Heart left ventricle (tissue), 16 donors: ENCODE results near the gene FAP. TPM values are rescaled to one million over a fixed set of nuclear protein-coding genes. Genes with fewer than 3 reads are reported as not detected.

Source experiments
- ATAC-seq, 4 donors: fragments of 200-7000 bp; cut with Tn5 transposase; one replicate each; pipeline ENCODE4 v1.9.1; 2020 to 2022; ENCODE audit warnings: moderate library complexity in 4 of 4, mild to moderate bottlenecking in 3 of 4, moderate number of reproducible peaks in 1 of 4
- DNase-seq, 5 donors: peaks; one replicate each; pipeline ENCODE4 v3.0.0-alpha.2; 2020
- H3K27ac ChIP-seq, 12 donors: fragments of 200-600 bp; sonication (generic) in 4 of 12; one replicate each; pipeline versions ENCODE4 v1.5.0 to v1.8.0; 2016 to 2022; ENCODE audit warnings: mild to moderate bottlenecking in 2 of 12
- H3K27me3 ChIP-seq, 9 donors: fragments of 200-600 bp; sonication (generic) in 2 of 9; one replicate each; pipeline versions ENCODE4 v1.5.1 to v1.8.0; 2016 to 2022; ENCODE audit warnings: mild to moderate bottlenecking in 3 of 9
- H3K36me3 ChIP-seq, 9 donors: fragments of 200-600 bp; sonication (generic) in 2 of 9; one replicate each; pipeline versions ENCODE4 v1.5.0 to v1.8.0; 2018 to 2022; ENCODE audit warnings: mild to moderate bottlenecking in 2 of 9
- H3K4me1 ChIP-seq, 12 donors: fragments of 200-600 bp; sonication (generic) in 4 of 12; one replicate each; pipeline versions ENCODE4 v1.5.0 to v1.8.0; 2016 to 2022; ENCODE audit warnings: mild to moderate bottlenecking in 3 of 12
- H3K4me3 ChIP-seq, 12 donors: fragments of 200-600 bp; sonication (generic) in 4 of 12; one replicate each; pipeline versions ENCODE4 v1.5.0 to v1.8.0; 2017 to 2022; ENCODE audit warnings: mild to moderate bottlenecking in 9 of 12, moderate library complexity in 4 of 12
- H3K9me3 ChIP-seq, 12 donors: fragments of 200-600 bp; sonication (generic) in 4 of 12; one replicate each; pipeline versions ENCODE4 v1.5.0 to v1.8.0; 2016 to 2022; ENCODE audit warnings: mild to moderate bottlenecking in 1 of 12
- POLR2A ChIP-seq, 2 donors: fragments of 450-650 bp; IDR thresholded peaks; one replicate each; pipeline ENCODE4 v1.6.1; 2017; ENCODE audit warnings: antibody characterized with exemption in 2 of 2, mild to moderate bottlenecking in 2 of 2, moderate library complexity in 2 of 2
- WGBS, 4 donors: extraction: QIAGEN DNeasy Blood & Tissue Kit in 2 of 4; methylation state at CpG; one replicate each; pipeline versions ENCODE4 v1.1.5 to v1.1.7; 2013 to 2018; 5-methylcytosine and 5-hydroxymethylcytosine counted together
- intact Hi-C, 10 donors: fragments of 100-400 bp; cut with DNase I; formaldehyde crosslinking; loops; one replicate each; pipeline versions ENCODE4 v1.11.1 to v1.14.2; 2022
- polyA plus RNA-seq, 2 donors: library from polyadenylated mRNA; stranded (reverse); fragments of 200-250 nt; gene quantifications; one replicate each; pipeline ENCODE4 v1.2.3, GENCODE V29; 2013
- total RNA-seq, 9 donors: library from RNA; depleted of rRNA in 2 of 9; stranded (reverse); fragments of >200 nt in 2 of 9; fragmentation: NEBNext Ultra II Directional in 3 of 9; extraction: Animal tissue kit (Norgen Biotek cat#: 25700) in 3 of 9; gene quantifications; one replicate each; pipeline versions ENCODE4 v1.1.0 to v1.2.4, GENCODE V29; 2016 to 2023
- TF ChIP-seq, protein P1 (sequence below), 12 donors: fragments of 200-600 bp; sonication (generic) in 4 of 12; IDR thresholded peaks; one replicate each; pipeline versions ENCODE4 v1.5.0 to v1.8.0; 2018 to 2022; ENCODE audit warnings: antibody characterized with exemption in 12 of 12, mild to moderate bottlenecking in 5 of 12
- donor health status: ischemic (EF 13 %, LVEDD 7.1; RV severe dilation, severe dysfunction).
- donor health status: healthy with polysubstance abuse.
- donor health status: DM: no; HTN: yes; CAD: no.
- donor health status: DM: no; HTN: no; CAD: no.
- donor health status: ischemic (EF 25% LVEDD 6.9; RV normal size, moderate dysfunction).
- donor health status: ischemic (EF 25% LVEDD 5.7; RV mildly dilated, moderate dysfunction).
- donor health status: healthy.
- donor health status: DM: yes; HTN: yes; CAD: no.
- donor health status: ischemic (EF 35%, LVEDD 5.7; RV mildly dilated, moderate dysfunction).
- donor health status: nonischemic (EF 11% LVEDD 7.7; RV severe dilation, severe dysfunction).
- donor health status: DM: yes; HTN: yes; CAD: no.
- donor health status: PGD.
- donor health status: ischemic (EF 29% LVEDD 5.4; RV normal size, mild dysfunction).
- donor health status: nonischemic (EF 23%, LVEDD 6.1; RV moderate dilation, normal function).

Gene FAP
- total and polyA plus RNA-seq, 11 donors, result 0.75 to 11.3 (median 2.3) TPM

DNA sequence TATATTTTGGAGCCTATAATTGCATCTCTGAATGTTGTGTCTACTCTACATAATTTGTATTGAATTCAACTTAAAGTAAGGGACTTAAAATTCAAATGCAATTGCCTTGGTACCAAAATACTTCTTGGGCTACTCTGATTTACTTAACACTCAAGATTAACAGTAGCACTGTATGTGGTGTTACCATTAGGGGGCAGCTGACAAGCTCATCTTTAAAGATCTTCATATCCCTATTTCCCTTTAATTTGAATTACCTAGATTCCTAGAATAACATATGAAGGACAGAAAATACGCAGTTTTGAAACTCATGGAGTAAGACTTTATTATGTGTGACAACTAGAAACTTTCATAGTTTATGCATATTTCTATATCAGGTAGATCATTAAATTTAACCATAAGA lies 37.4 kb upstream of the FAP start:
- peaks cover 0 to 99% (median 85%) of the 10 kb centered on the region in 9 donors for H3K36me3 ChIP-seq
- no peak for ATAC-seq

DNA sequence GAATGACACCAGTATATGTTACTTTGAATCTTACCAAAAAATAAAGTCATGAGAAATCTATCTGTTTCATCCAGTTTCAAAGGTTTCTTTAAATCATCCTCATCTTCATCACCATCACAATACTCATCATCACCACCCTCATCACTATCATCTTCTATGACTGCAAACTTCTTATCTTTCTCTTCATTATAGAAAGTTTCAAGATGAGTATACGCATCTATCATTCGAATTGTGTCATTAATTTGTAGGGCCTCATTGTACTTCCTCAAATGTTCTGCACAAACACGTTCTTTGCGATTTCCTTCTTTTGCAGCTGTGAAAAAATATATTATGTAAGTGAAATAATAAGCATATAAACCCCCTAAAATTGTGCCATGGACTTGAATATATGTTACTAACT lies 34.1 kb upstream of the FAP start:
- TF ChIP-seq, protein P1, sequence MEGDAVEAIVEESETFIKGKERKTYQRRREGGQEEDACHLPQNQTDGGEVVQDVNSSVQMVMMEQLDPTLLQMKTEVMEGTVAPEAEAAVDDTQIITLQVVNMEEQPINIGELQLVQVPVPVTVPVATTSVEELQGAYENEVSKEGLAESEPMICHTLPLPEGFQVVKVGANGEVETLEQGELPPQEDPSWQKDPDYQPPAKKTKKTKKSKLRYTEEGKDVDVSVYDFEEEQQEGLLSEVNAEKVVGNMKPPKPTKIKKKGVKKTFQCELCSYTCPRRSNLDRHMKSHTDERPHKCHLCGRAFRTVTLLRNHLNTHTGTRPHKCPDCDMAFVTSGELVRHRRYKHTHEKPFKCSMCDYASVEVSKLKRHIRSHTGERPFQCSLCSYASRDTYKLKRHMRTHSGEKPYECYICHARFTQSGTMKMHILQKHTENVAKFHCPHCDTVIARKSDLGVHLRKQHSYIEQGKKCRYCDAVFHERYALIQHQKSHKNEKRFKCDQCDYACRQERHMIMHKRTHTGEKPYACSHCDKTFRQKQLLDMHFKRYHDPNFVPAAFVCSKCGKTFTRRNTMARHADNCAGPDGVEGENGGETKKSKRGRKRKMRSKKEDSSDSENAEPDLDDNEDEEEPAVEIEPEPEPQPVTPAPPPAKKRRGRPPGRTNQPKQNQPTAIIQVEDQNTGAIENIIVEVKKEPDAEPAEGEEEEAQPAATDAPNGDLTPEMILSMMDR (IDR thresholded peaks at IDR 0.05), result no peak
- TF ChIP-seq POLR2A (IDR thresholded peaks at IDR 0.05), result no peak
- DNase-seq (no peak), ATAC-seq (no peak)
- Histone ChIP-seq H3K27me3 (no peaks in the 10 kb centered on the region), H3K27ac (peak overlapping the region in 1 of 12 donors; percentile 40), H3K4me1 (peaks cover 0 to 7% (median 0%) of the 10 kb centered on the region in 12 donors), H3K36me3 (peaks cover 0 to 99% (median 81%) of the 10 kb centered on the region in 9 donors), H3K4me3 (no peak overlapping the region), H3K9me3 (no peaks in the 10 kb centered on the region)
- intact Hi-C loops, result no loop called here
- 86 to 92% (median 87%) methylated on average over 4 of the region's 4 CpGs for whole genome bisulfite sequencing, 4 donors

More for the DNA sequence above, 37.4 kb upstream of the FAP start:
- intact Hi-C loops, result loop anchor here in 1 of 10 donors (10.0 kb wide), 1 partner anchor 136 kb away; no protein-coding TSS in a partner anchor
- Histone ChIP-seq H3K4me1 (peaks cover 0 to 7% (median 0%) of the 10 kb centered on the region in 12 donors), H3K27me3 (no peaks in the 10 kb centered on the region), H3K9me3 (no peaks in the 10 kb centered on the region), H3K4me3 (no peak overlapping the region), H3K27ac (no peak overlapping the region)
- no peak for DNase-seq
- TF ChIP-seq, protein P1 (IDR thresholded peaks at IDR 0.05), result no peak
- TF ChIP-seq POLR2A (IDR thresholded peaks at IDR 0.05), result no peak
- 94 to 98% (median 97%) methylated on average over 1 of the region's 1 CpG for WGBS, 4 donors

DNA sequence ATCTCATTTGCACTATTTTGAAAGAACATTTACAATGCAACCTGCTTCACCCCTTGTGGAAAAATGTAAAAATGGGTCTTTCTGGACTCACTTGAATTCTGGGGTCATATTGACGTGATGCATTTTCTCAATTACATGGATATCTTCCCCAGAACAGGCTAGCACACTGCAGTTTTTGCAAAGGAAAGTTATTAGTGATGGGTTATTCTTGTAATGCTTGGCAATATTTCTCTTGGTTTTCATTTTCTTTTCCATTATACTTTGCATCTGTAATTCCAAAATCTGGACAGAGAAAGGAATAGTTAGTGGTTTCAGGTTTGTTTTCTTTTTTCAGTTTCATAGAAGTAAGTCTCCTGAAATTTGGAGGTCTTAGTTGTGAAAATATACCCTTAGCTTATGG lies 24.8 kb upstream of the FAP start:
- ATAC-seq (no peak), DNase-seq (no peak)
- H3K4me3 ChIP-seq, result no peak overlapping the region
- 97 to 100% (median 98%) methylated on average over 1 of the region's 1 CpG for WGBS, 4 donors
- intact Hi-C loops, result no loop called here
- TF ChIP-seq, protein P1 (IDR thresholded peaks at IDR 0.05), result no peak
- TF ChIP-seq POLR2A (IDR thresholded peaks at IDR 0.05), result no peak
- no peaks in the 10 kb centered on the region for H3K27me3 ChIP-seq
- H3K36me3 ChIP-seq, result peaks cover 0 to 77% (median 55%) of the 10 kb centered on the region in 9 donors
- no peaks in the 10 kb centered on the region for H3K9me3 ChIP-seq
- peaks cover 0 to 3% (median 0%) of the 10 kb centered on the region in 12 donors for H3K4me1 ChIP-seq
- no peak overlapping the region for H3K27ac ChIP-seq

DNA sequence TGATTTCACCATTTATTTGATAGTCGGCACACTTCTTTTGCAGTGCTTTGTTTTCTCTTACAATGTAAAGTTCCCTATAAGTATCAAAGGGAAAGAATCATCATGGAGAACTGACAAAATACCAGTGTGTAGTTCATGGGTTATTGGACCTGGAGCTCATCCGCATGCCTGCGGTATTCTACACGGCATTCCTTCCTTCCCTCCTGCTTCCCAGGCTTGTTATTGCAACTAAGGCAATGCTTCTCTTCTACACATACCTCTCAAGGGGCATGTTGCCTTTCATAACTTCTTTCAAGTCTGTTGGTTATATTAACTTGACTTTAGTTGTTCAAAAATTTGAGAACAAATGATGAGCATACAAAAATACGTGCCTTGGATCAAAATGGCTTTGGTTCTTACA lies 24.3 kb upstream of the FAP start:
- WGBS, 4 donors, result 92 to 96% (median 93%) methylated on average over 5 of the region's 5 CpGs
- H3K4me1 ChIP-seq, result peaks cover 0 to 3% (median 0%) of the 10 kb centered on the region in 12 donors
- peaks cover 0 to 72% (median 52%) of the 10 kb centered on the region in 9 donors for H3K36me3 ChIP-seq
- no peaks in the 10 kb centered on the region for H3K27me3 ChIP-seq
- intact Hi-C loops, result no loop called here
- no peak overlapping the region for H3K4me3 ChIP-seq
- no peak for TF ChIP-seq POLR2A (IDR thresholded peaks at IDR 0.05)
- TF ChIP-seq, protein P1 (IDR thresholded peaks at IDR 0.05), result no peak
- ATAC-seq (no peak), DNase-seq (no peak)
- H3K9me3 ChIP-seq, result no peaks in the 10 kb centered on the region
- no peak overlapping the region for H3K27ac ChIP-seq
